MG63 (cell line): Measurements from ENCODE around the gene POMGNT2. TPM values are rescaled to one million over a fixed set of nuclear protein-coding genes. Genes with fewer than 3 reads are reported as not detected.

ENCODE experiments used
- DNase-seq: peaks from one replicate; pipeline ENCODE4 v3.0.0-alpha.2; 2020
- H3K27me3 ChIP-seq: fragments of 250-450 bp; sonication (Bioruptor Pico); 2 replicates; pipeline ENCODE4 v1.5.1; 2020; ENCODE audit warnings: mild to moderate bottlenecking, moderate library complexity
- H3K36me3 ChIP-seq: fragments of 250-450 bp; sonication (Bioruptor Pico); 2 replicates; pipeline ENCODE4 v1.5.1; 2020; ENCODE audit warnings: mild to moderate bottlenecking, moderate library complexity
- H3K4me3 ChIP-seq: fragments of 250-450 bp; sonication (Bioruptor Pico); 2 replicates; pipeline ENCODE4 v1.5.1; 2020; ENCODE audit warnings: mild to moderate bottlenecking, moderate library complexity
- H3K9me3 ChIP-seq: fragments of 250-450 bp; sonication (Bioruptor Pico); 2 replicates; pipeline ENCODE4 v1.5.1; 2020; ENCODE audit warnings: mild to moderate bottlenecking, moderate library complexity
- total RNA-seq: library from RNA; depleted of rRNA; stranded (reverse); fragments of >200 nt; shearing (Covaris generic); gene quantifications from 2 replicates; pipeline ENCODE4 v1.2.3, GENCODE V29; 2014; ENCODE audit warnings: low replicate concordance; rRNA removed

Gene POMGNT2
- total RNA-seq, 1 experiment from 2014 or later = 10.6 TPM

GRCh38 chr3:43036621-43037423, 69.1 kb downstream of the POMGNT2 start:
- DNase-seq = no peak
- Histone ChIP-seq H3K4me3 (no peak overlapping the region), H3K27me3 (no peaks in the 10 kb centered on the region), H3K9me3 (no peaks in the 10 kb centered on the region), H3K36me3 (no peaks in the 10 kb centered on the region)

- Histone ChIP-seq H3K9me3 (no peaks in the 10 kb centered on the region), H3K4me3 (no peak overlapping the region)
- no peak for DNase-seq
Measured at GRCh38 chr3:43035801-43036365, 70.0 kb downstream of the POMGNT2 start.

GRCh38 chr3:43034911-43035310, 71.0 kb downstream of the POMGNT2 start:
- Histone ChIP-seq H3K36me3 (no peaks in the 10 kb centered on the region), H3K4me3 (no peak overlapping the region), H3K27me3 (no peaks in the 10 kb centered on the region), H3K9me3 (no peaks in the 10 kb centered on the region)
- no peak for DNase-seq

More at GRCh38 chr3:43035801-43036365, 70.0 kb downstream of the POMGNT2 start:
- no peaks in the 10 kb centered on the region for H3K36me3 ChIP-seq
- H3K27me3 ChIP-seq = no peaks in the 10 kb centered on the region

- H3K4me3 ChIP-seq = no peak overlapping the region
- H3K9me3 ChIP-seq = no peaks in the 10 kb centered on the region
- H3K27me3 ChIP-seq = no peaks in the 10 kb centered on the region
- no peaks in the 10 kb centered on the region for H3K36me3 ChIP-seq
- DNase-seq = no peak
Measured at GRCh38 chr3:43034200-43034599, 71.7 kb downstream of the POMGNT2 start.

GRCh38 chr3:43032646-43033628, 72.9 kb downstream of the POMGNT2 start:
- no peak overlapping the region for H3K4me3 ChIP-seq
- no peaks in the 10 kb centered on the region for H3K9me3 ChIP-seq
- no peak for DNase-seq

GRCh38 chr3:43031889-43032545, 73.9 kb downstream of the POMGNT2 start:
- Histone ChIP-seq H3K9me3 (no peaks in the 10 kb centered on the region), H3K36me3 (no peaks in the 10 kb centered on the region), H3K4me3 (no peak overlapping the region), H3K27me3 (no peaks in the 10 kb centered on the region)
- DNase-seq = no peak

More at GRCh38 chr3:43032646-43033628, 72.9 kb downstream of the POMGNT2 start:
- no peaks in the 10 kb centered on the region for H3K27me3 ChIP-seq
- no peaks in the 10 kb centered on the region for H3K36me3 ChIP-seq

- no peaks in the 10 kb centered on the region for H3K27me3 ChIP-seq
- no peaks in the 10 kb centered on the region for H3K36me3 ChIP-seq
- DNase-seq = no peak
- no peaks in the 10 kb centered on the region for H3K9me3 ChIP-seq
- no peak overlapping the region for H3K4me3 ChIP-seq
Measured at GRCh38 chr3:43031485-43031884, 74.4 kb downstream of the POMGNT2 start.

GRCh38 chr3:43030162-43030935, 75.5 kb downstream of the POMGNT2 start:
- no peaks in the 10 kb centered on the region for H3K9me3 ChIP-seq
- no peaks in the 10 kb centered on the region for H3K36me3 ChIP-seq
- DNase-seq = no peak
- no peak overlapping the region for H3K4me3 ChIP-seq
- no peaks in the 10 kb centered on the region for H3K27me3 ChIP-seq

Other genes with a start within 250 kb of the POMGNT2 start
- gene CYP8B1, start 230.2 kb downstream of the POMGNT2 start, total RNA-seq = not detected in 2 replicates
- gene ZNF662, start 199.9 kb downstream of the POMGNT2 start, total RNA-seq = not detected in 2 replicates
- 0.15 TPM in 1 of 2 replicates, not detected in the other for gene GASK1A, start 126.8 kb downstream of the POMGNT2 start, total RNA-seq
- 3.4 and 6.6 TPM in 2 replicates for gene SNRK, start 180.5 kb upstream of the POMGNT2 start, total RNA-seq